ENCODE results near the gene CHD9.
"Not testable (repeated sequence)": the region's sequence is repeated elsewhere in the genome, so short reads cannot be mapped to it uniquely, and the experiment has no call there.

Gene CHD9

GRCh38 chr16:53029971-53030370 lies 24.8 kb upstream of the CHD9 start:
- no peaks in the 10 kb centered on the region for H3K27me3 ChIP-seq (ENCODE audit: insufficient read depth, insufficient read length)
- no peak for TF ChIP-seq ZNF274 (IDR thresholded peaks at IDR 0.05; ENCODE audit: low read depth, low read length)
- no peak for TF ChIP-seq YY1 (IDR thresholded peaks at IDR 0.05; ENCODE audit: insufficient read depth, insufficient read length)
- TF ChIP-seq SUZ12 (IDR thresholded peaks at IDR 0.05; ENCODE audit: extremely low read depth, insufficient read depth, insufficient read length), result no peak
- peaks cover 19% of the 10 kb centered on the region for H3K9me3 ChIP-seq (ENCODE audit: insufficient read depth, low read length)
- no peaks in the 10 kb centered on the region for H3K4me1 ChIP-seq (ENCODE audit: insufficient read depth, insufficient read length)
- no peak for DNase-seq (ENCODE audit: low read depth, low spot score)
- H3K36me3 ChIP-seq (ENCODE audit: insufficient read depth, insufficient read length, low read length), result no peaks in the 10 kb centered on the region
- no peak overlapping the region for H3K9ac ChIP-seq (ENCODE audit: insufficient read length, low read depth)
- no peak overlapping the region for H3K4me3 ChIP-seq (ENCODE audit: insufficient read length, low read depth)

GRCh38 chr16:53031323-53031942 lies 23.4 kb upstream of the CHD9 start:
- Histone ChIP-seq H3K9ac (ENCODE audit: insufficient read length, low read depth) (no peak overlapping the region), H3K9me3 (ENCODE audit: insufficient read depth, low read length) (peaks cover 19% of the 10 kb centered on the region), H3K27me3 (ENCODE audit: insufficient read depth, insufficient read length) (no peaks in the 10 kb centered on the region), H3K4me3 (ENCODE audit: insufficient read length, low read depth) (no peak overlapping the region), H3K36me3 (ENCODE audit: insufficient read depth, insufficient read length, low read length) (no peaks in the 10 kb centered on the region), H3K4me1 (ENCODE audit: insufficient read depth, insufficient read length) (no peaks in the 10 kb centered on the region)
- no peak for DNase-seq (ENCODE audit: low read depth, low spot score)
- TF ChIP-seq ZNF274 (IDR thresholded peaks at IDR 0.05; ENCODE audit: low read depth, low read length), result no peak
- no peak for TF ChIP-seq YY1 (IDR thresholded peaks at IDR 0.05; ENCODE audit: insufficient read depth, insufficient read length)
- no peak for TF ChIP-seq SUZ12 (IDR thresholded peaks at IDR 0.05; ENCODE audit: extremely low read depth, insufficient read depth, insufficient read length)

- no peak overlapping the region for H3K4me3 ChIP-seq (ENCODE audit: insufficient read length, low read depth)
- H3K9me3 ChIP-seq (ENCODE audit: insufficient read depth, low read length), result peaks cover 19% of the 10 kb centered on the region
- H3K9ac ChIP-seq (ENCODE audit: insufficient read length, low read depth), result no peak overlapping the region
- no peak for DNase-seq (ENCODE audit: low read depth, low spot score)
- H3K4me1 ChIP-seq (ENCODE audit: insufficient read depth, insufficient read length), result no peaks in the 10 kb centered on the region
- TF ChIP-seq YY1 (IDR thresholded peaks at IDR 0.05; ENCODE audit: insufficient read depth, insufficient read length) (no peak), ZNF274 (IDR thresholded peaks at IDR 0.05; ENCODE audit: low read depth, low read length) (no peak), SUZ12 (IDR thresholded peaks at IDR 0.05; ENCODE audit: extremely low read depth, insufficient read depth, insufficient read length) (no peak)
- H3K36me3 ChIP-seq (ENCODE audit: insufficient read depth, insufficient read length, low read length), result no peaks in the 10 kb centered on the region
- no peaks in the 10 kb centered on the region for H3K27me3 ChIP-seq (ENCODE audit: insufficient read depth, insufficient read length)
Measured at GRCh38 chr16:53034306-53034705, 20.5 kb upstream of the CHD9 start.

- Histone ChIP-seq H3K4me1 (ENCODE audit: insufficient read depth, insufficient read length) (no peaks in the 10 kb centered on the region), H3K9me3 (ENCODE audit: insufficient read depth, low read length) (peaks cover 29% of the 10 kb centered on the region)
- TF ChIP-seq YY1 (IDR thresholded peaks at IDR 0.05; ENCODE audit: insufficient read depth, insufficient read length) (no peak), ZNF274 (IDR thresholded peaks at IDR 0.05; ENCODE audit: low read depth, low read length) (no peak), SUZ12 (IDR thresholded peaks at IDR 0.05; ENCODE audit: extremely low read depth, insufficient read depth, insufficient read length) (no peak)
Measured at GRCh38 chr16:53035176-53035942, 19.4 kb upstream of the CHD9 start.

GRCh38 chr16:53036066-53036465 lies 18.7 kb upstream of the CHD9 start:
- no peak overlapping the region for H3K4me3 ChIP-seq (ENCODE audit: insufficient read length, low read depth)

More at GRCh38 chr16:53035176-53035942, 19.4 kb upstream of the CHD9 start:
- no peak for DNase-seq (ENCODE audit: low read depth, low spot score)
- Histone ChIP-seq H3K9ac (ENCODE audit: insufficient read length, low read depth) (no peak overlapping the region), H3K4me3 (ENCODE audit: insufficient read length, low read depth) (no peak overlapping the region), H3K27me3 (ENCODE audit: insufficient read depth, insufficient read length) (no peaks in the 10 kb centered on the region), H3K36me3 (ENCODE audit: insufficient read depth, insufficient read length, low read length) (no peaks in the 10 kb centered on the region)

GRCh38 chr16:53036711-53037110 lies 18.1 kb upstream of the CHD9 start:
- H3K9me3 ChIP-seq (ENCODE audit: insufficient read depth, low read length), result peaks cover 35% of the 10 kb centered on the region
- not testable (repeated sequence) for H3K4me1 ChIP-seq (ENCODE audit: insufficient read depth, insufficient read length); H3K9ac ChIP-seq (ENCODE audit: insufficient read length, low read depth); H3K4me3 ChIP-seq (ENCODE audit: insufficient read length, low read depth); DNase-seq (ENCODE audit: low read depth, low spot score); H3K27me3 ChIP-seq (ENCODE audit: insufficient read depth, insufficient read length); H3K36me3 ChIP-seq (ENCODE audit: insufficient read depth, insufficient read length, low read length)

More at GRCh38 chr16:53036066-53036465, 18.7 kb upstream of the CHD9 start:
- peaks cover 35% of the 10 kb centered on the region for H3K9me3 ChIP-seq (ENCODE audit: insufficient read depth, low read length)
- no peak for DNase-seq (ENCODE audit: low read depth, low spot score)
- no peak for TF ChIP-seq SUZ12 (IDR thresholded peaks at IDR 0.05; ENCODE audit: extremely low read depth, insufficient read depth, insufficient read length)
- no peak for TF ChIP-seq ZNF274 (IDR thresholded peaks at IDR 0.05; ENCODE audit: low read depth, low read length)
- no peak for TF ChIP-seq YY1 (IDR thresholded peaks at IDR 0.05; ENCODE audit: insufficient read depth, insufficient read length)
- no peaks in the 10 kb centered on the region for H3K27me3 ChIP-seq (ENCODE audit: insufficient read depth, insufficient read length)
- H3K9ac ChIP-seq (ENCODE audit: insufficient read length, low read depth), result no peak overlapping the region
- no peaks in the 10 kb centered on the region for H3K36me3 ChIP-seq (ENCODE audit: insufficient read depth, insufficient read length, low read length)
- H3K4me1 ChIP-seq (ENCODE audit: insufficient read depth, insufficient read length), result peaks cover 3% of the 10 kb centered on the region

- H3K9me3 ChIP-seq (ENCODE audit: insufficient read depth, low read length), result peaks cover 17% of the 10 kb centered on the region
- no peak for TF ChIP-seq YY1 (IDR thresholded peaks at IDR 0.05; ENCODE audit: insufficient read depth, insufficient read length)
- TF ChIP-seq SUZ12 (IDR thresholded peaks at IDR 0.05; ENCODE audit: extremely low read depth, insufficient read depth, insufficient read length), result no peak
- no peak for TF ChIP-seq ZNF274 (IDR thresholded peaks at IDR 0.05; ENCODE audit: low read depth, low read length)
- H3K4me3 ChIP-seq (ENCODE audit: insufficient read length, low read depth), result no peak overlapping the region
- peaks cover 4% of the 10 kb centered on the region for H3K4me1 ChIP-seq (ENCODE audit: insufficient read depth, insufficient read length)
- no peak overlapping the region for H3K9ac ChIP-seq (ENCODE audit: insufficient read length, low read depth)
- H3K36me3 ChIP-seq (ENCODE audit: insufficient read depth, insufficient read length, low read length), result no peaks in the 10 kb centered on the region
- no peak for DNase-seq (ENCODE audit: low read depth, low spot score)
- no peaks in the 10 kb centered on the region for H3K27me3 ChIP-seq (ENCODE audit: insufficient read depth, insufficient read length)
Measured at GRCh38 chr16:53040788-53041187, 14.0 kb upstream of the CHD9 start.

Measured in NT2/D1 (cell line).